ENCODE measurements around the gene BLOC1S5. TPM values are rescaled to one million over a fixed set of nuclear protein-coding genes. Genes with fewer than 3 reads are reported as not detected.

The BLOC1S5 gene
- total RNA-seq, 2 experiments from 2014 or later, result 18.2 to 23.7 TPM

DNA sequence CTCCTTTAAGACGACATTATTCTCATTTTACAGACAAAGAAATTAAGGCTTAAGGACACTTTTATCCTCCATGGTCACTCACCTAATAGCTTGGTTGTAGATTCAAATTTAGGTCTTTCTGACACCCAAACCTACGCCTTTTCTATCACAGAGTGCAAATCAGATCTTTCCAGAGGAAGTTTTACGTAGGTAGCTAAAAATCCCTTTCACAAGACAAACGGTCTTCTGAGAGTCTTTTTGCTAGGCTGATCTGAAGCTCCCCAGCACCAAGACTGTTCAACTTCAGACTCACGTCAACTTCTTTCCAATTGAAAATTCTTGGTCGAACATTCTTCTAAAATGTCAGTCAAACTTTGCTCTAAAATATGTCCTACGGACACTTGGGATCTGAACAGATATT lies 46.5 kb downstream of the BLOC1S5 start:
- no peaks in the 10 kb centered on the region for H3K9me3 Mint-ChIP-seq (ENCODE audit: low read depth)
- ATAC-seq (no peak), DNase-seq (no peak)
- no peak overlapping the region for H3K27ac Mint-ChIP-seq
- peaks cover 21% of the 10 kb centered on the region for H3K36me3 Mint-ChIP-seq
- CTCF ChIA-PET, result no interaction called here
- H3K4me1 Mint-ChIP-seq, result peaks cover 6% of the 10 kb centered on the region
- no peaks in the 10 kb centered on the region for H3K27me3 Mint-ChIP-seq
- H3K4me3 Mint-ChIP-seq, result no peak overlapping the region

DNA sequence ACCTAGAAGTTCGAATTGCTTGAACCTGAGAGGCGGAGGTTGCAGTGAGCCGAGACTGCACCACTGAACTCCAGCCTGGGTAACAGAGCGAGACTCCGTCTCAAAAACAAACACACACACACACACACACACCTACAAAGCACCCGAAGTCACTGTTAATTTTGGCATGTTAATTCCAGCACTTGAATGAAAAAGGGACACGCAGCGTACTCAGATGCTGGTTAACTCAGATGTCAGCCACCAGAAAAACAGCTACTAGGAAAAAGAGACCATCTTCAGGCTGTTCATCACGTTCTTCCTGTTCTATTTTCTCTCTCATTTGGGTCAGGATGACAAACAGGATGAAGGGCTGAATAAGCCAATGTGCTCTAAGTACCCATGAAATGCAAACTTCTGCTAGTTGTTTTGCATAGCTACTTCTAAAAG lies 46.9 kb downstream of the BLOC1S5 start:
- H3K27me3 Mint-ChIP-seq, result no peaks in the 10 kb centered on the region
- H3K4me1 Mint-ChIP-seq, result peaks cover 6% of the 10 kb centered on the region
- CTCF ChIA-PET, result no interaction called here
- H3K27ac Mint-ChIP-seq, result no peak overlapping the region
- peaks cover 21% of the 10 kb centered on the region for H3K36me3 Mint-ChIP-seq
- ATAC-seq (no peak), DNase-seq (no peak)
- no peak overlapping the region for H3K4me3 Mint-ChIP-seq
- no peaks in the 10 kb centered on the region for H3K9me3 Mint-ChIP-seq (ENCODE audit: low read depth)

DNA sequence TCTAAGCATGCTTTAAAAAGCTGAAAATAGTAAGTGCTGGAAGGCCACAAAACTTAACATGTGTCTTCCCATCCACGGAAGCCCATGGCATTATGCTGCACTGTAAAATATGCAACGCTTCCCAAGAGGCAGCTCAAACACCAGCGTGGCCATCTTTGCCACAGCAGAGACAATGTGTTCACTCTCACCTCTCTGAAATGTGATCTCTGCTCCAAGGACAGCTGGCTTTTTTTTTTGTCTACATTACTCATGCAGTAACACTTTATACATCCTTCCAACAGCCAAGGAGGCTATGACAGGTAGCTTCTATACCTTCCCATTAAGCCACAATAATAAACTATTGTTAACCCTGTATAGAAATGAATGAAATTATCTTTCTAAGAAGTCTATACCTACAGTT lies 49.2 kb downstream of the BLOC1S5 start:
- peaks cover 13% of the 10 kb centered on the region for H3K36me3 Mint-ChIP-seq
- peaks cover 6% of the 10 kb centered on the region for H3K4me1 Mint-ChIP-seq
- no peaks in the 10 kb centered on the region for H3K9me3 Mint-ChIP-seq (ENCODE audit: low read depth)
- H3K27ac Mint-ChIP-seq, result no peak overlapping the region
- DNase-seq (no peak), ATAC-seq (no peak)
- H3K4me3 Mint-ChIP-seq, result no peak overlapping the region
- CTCF ChIA-PET, result no interaction called here
- no peaks in the 10 kb centered on the region for H3K27me3 Mint-ChIP-seq

DNA sequence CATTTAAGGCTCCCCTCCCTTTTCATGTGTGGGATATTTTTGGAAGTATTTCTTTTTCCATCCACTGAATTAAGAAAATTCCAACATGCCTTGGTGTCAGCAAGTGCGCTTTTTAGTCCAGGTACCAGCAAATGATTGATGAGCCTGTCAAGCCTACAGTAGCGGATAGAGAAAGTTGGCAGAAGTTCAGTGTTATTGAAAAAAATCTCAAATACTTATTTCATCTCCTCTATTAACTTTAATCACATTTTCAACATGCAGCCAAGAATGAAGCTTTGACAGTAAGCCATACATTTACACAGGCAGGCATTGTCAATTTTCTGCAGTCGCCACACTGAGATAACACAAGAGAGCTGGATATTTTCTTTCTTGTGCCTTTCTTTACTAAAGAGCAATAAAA lies 50.4 kb downstream of the BLOC1S5 start:
- Mint-ChIP-seq H3K4me1 (peaks cover 6% of the 10 kb centered on the region), H3K9me3 (ENCODE audit: low read depth) (no peaks in the 10 kb centered on the region), H3K27me3 (no peaks in the 10 kb centered on the region), H3K36me3 (peaks cover 12% of the 10 kb centered on the region), H3K27ac (no peak overlapping the region), H3K4me3 (no peak overlapping the region)
- DNase-seq (no peak), ATAC-seq (no peak)
- CTCF ChIA-PET, result no interaction called here

DNA sequence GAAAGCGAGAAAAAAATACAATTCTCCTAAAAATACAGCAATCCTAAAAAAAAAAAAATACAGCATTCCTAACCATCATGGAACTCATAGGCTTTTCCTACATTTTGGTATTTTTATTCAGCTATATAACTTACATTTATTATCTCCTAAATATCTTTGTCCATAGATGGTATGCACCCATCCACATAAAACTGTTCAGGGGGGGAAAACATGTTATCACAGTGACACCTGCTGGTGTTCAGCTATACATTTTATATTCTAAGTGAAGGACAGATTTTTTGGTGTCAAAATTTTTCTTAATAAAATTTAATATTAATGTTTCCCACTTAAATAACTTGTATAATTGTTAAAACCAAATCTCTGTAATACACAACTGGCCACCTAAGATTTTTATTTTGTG lies 58.0 kb downstream of the BLOC1S5 start:
- no peaks in the 10 kb centered on the region for H3K27me3 Mint-ChIP-seq
- no peaks in the 10 kb centered on the region for H3K4me1 Mint-ChIP-seq
- no peak overlapping the region for H3K4me3 Mint-ChIP-seq
- H3K9me3 Mint-ChIP-seq (ENCODE audit: low read depth), result no peaks in the 10 kb centered on the region
- DNase-seq, result no peak
- no peak overlapping the region for H3K27ac Mint-ChIP-seq
- H3K36me3 Mint-ChIP-seq, result no peaks in the 10 kb centered on the region
- CTCF ChIA-PET, result interaction anchor here (0.7 to 1.6 kb wide), 3 partner anchors 10 to 284 kb away, joined by 3 to 8 read pairs (median 3); no protein-coding TSS in a partner anchor
- ATAC-seq, result no peak

DNA sequence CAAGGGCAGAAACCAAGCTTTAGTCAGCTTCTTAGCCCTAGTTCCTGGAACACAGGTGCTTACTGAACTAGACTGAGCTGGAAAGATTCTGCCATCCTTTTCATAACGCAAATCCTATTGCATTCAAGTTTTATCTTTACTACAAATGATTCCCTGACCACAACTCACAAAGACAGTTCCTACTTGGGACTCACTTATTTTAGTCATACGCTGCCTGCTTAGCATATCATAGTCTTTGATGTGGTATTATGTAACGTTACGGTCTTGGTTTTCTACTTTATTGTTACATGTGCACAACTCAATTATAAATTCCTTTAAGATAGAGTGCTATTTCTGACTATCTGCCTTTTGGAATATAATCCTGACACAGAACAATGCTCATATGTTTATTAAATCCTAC lies 59.1 kb downstream of the BLOC1S5 start:
- ATAC-seq, result no peak
- Mint-ChIP-seq H3K27ac (no peak overlapping the region), H3K9me3 (ENCODE audit: low read depth) (no peaks in the 10 kb centered on the region), H3K4me1 (no peaks in the 10 kb centered on the region), H3K4me3 (no peak overlapping the region), H3K27me3 (no peaks in the 10 kb centered on the region), H3K36me3 (no peaks in the 10 kb centered on the region)
- CTCF ChIA-PET, result interaction anchor here (1.0 to 1.6 kb wide), 3 partner anchors 58 to 282 kb away, joined by 3 to 6 read pairs (median 3); no protein-coding TSS in a partner anchor
- no peak for DNase-seq

DNA sequence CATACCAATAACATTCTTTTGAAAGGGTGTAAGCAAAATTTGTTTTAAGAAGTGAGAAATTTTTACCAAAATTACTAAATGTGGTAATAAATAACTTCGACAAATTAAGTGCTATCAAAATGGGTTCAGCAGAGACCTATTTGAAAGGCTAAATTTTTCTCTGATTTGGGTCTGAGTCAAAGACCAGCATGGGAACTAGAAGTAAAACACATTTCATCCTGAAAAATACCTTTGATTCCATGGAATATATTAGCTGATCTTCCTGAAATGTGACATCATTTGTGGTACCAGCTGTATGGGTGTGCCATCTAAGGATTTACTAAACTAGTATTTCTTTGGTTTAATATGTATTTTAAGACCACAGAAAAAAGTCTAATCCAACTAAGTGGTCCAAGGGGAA lies 63.6 kb downstream of the BLOC1S5 start:
- no peaks in the 10 kb centered on the region for H3K4me1 Mint-ChIP-seq
- H3K27me3 Mint-ChIP-seq, result no peaks in the 10 kb centered on the region
- CTCF ChIA-PET, result no interaction called here
- no peak overlapping the region for H3K27ac Mint-ChIP-seq
- no peaks in the 10 kb centered on the region for H3K9me3 Mint-ChIP-seq (ENCODE audit: low read depth)
- H3K4me3 Mint-ChIP-seq, result no peak overlapping the region
- ATAC-seq (no peak), DNase-seq (no peak)
- no peaks in the 10 kb centered on the region for H3K36me3 Mint-ChIP-seq

DNA sequence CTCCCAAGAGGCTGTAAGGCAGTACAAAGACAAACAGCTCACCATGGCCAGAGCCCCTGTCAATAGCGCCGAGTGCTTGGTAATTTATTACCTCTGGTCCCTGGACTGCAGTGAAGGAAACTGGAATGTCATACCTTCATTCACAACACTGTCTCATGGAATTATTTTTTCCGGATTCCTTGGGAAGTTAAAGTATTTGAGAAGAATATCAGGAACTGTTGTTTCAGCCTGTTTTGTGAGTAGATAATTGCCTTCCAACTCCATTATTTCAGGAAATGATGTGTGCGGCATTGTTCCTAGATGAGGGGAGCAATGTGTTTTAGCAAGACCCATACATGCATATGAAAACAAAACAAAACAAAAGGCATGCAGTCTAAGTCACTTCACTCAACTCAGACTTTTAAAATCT lies 64.0 kb downstream of the BLOC1S5 start:
- DNase-seq (no peak), ATAC-seq (no peak)
- Mint-ChIP-seq H3K27ac (no peak overlapping the region), H3K27me3 (no peaks in the 10 kb centered on the region), H3K4me1 (no peaks in the 10 kb centered on the region), H3K4me3 (no peak overlapping the region), H3K9me3 (ENCODE audit: low read depth) (no peaks in the 10 kb centered on the region), H3K36me3 (no peaks in the 10 kb centered on the region)
- CTCF ChIA-PET, result no interaction called here

DNA sequence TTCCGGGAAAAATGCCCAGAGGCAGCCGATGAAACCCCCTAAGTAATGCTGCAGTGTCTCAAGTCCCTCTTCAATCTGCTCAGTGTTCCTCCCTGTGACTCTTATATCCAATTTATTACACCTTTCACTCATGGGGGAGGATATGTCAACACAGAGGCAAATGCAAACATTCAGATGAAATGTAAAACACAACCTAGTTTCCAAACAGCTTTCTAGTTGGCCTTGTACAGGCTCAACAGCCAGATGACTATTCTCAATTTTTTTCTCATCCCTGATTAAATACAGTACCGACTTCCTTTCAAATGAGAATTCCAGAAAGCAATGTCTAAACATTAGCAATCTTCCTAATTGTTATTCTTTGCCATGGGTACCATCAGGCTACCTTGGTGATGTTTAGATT lies 65.0 kb downstream of the BLOC1S5 start:
- CTCF ChIA-PET, result no interaction called here
- Mint-ChIP-seq H3K27ac (no peak overlapping the region), H3K4me1 (no peaks in the 10 kb centered on the region), H3K9me3 (ENCODE audit: low read depth) (no peaks in the 10 kb centered on the region), H3K36me3 (no peaks in the 10 kb centered on the region), H3K27me3 (no peaks in the 10 kb centered on the region), H3K4me3 (no peak overlapping the region)
- DNase-seq (no peak), ATAC-seq (no peak)

DNA sequence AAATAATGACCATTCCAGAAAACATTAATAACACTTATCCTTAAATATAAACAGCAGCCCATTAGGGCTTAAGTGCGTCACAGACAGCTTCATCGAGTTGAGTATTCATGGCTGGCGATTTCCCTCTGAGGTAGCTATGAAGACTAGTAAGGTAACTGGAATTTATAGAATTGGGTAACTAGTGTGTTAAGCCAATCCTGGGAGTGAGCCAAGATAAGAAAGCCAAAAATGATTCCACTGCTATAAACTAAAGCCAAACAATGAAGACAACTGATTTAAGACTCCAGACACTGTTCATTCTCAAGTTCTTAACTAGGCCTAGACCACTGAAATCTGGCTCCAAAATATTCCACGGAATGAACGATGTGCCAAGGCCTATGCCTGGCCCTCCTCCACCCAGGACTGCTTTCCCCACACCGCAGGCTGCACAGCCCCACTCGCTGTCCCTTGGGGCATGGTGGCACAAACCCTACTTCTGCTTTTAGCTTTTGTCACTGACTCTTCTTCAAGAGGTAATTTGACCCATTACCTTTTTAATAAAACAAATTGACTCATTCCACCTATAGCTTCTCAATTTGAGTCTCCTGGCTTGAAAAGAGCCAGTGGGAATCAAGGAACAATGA lies 66.0 kb downstream of the BLOC1S5 start:
- Mint-ChIP-seq H3K27ac (no peak overlapping the region), H3K9me3 (ENCODE audit: low read depth) (no peaks in the 10 kb centered on the region), H3K27me3 (no peaks in the 10 kb centered on the region), H3K4me3 (no peak overlapping the region), H3K4me1 (no peaks in the 10 kb centered on the region), H3K36me3 (peaks cover 1% of the 10 kb centered on the region)
- CTCF ChIA-PET, result no interaction called here
- DNase-seq, result no peak
- ATAC-seq, result no peak

DNA sequence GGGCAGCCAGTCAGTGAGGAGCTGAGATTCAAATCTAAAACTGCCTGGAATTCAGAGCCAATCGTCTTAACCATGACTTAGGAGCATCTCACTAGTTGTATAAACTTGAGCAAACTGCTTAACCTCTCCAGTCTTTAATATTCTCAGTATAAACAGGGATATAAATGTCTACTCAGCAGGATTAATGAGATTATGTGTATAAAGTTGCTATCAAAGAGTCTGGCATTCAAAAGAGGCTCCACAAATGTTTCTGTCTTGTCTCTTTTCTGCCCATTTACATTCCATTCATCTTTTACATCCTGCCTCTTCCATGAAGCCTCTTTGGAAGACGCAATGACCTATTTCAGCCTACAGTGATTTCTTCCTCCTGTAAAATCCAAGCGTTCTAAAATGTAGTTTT lies 66.9 kb downstream of the BLOC1S5 start:
- no peaks in the 10 kb centered on the region for H3K4me1 Mint-ChIP-seq
- ATAC-seq (no peak), DNase-seq (no peak)
- no peak overlapping the region for H3K4me3 Mint-ChIP-seq
- no peaks in the 10 kb centered on the region for H3K27me3 Mint-ChIP-seq
- H3K27ac Mint-ChIP-seq, result no peak overlapping the region
- H3K36me3 Mint-ChIP-seq, result peaks cover 1% of the 10 kb centered on the region
- H3K9me3 Mint-ChIP-seq (ENCODE audit: low read depth), result no peaks in the 10 kb centered on the region
- CTCF ChIA-PET, result no interaction called here

DNA sequence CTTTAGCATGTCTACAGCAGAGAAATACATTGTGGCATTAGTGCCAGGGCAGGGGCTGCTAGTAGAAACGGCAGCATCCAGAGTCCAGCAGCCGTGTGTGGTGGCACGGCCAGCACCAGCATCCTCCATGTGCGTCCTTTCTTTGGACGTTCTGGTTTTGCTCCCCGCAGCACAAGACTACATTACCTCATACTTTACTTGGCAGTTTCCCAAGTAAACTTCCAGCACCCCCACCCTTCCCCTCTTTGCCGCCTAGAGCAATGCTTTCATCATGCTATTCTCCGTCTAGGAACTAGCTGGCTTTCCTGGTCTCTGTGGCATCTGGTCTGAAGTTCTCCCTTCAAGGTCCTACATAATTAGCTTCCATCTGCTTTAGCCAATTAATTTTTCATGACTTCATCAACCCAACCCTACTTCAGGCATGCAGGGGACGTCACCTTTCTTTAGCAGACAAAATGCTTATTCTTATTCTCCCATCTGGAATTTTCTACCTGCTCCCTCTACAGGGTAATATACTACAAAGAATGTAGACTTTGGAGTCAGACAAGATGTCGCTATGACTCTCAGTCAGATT lies 67.6 kb downstream of the BLOC1S5 start:
- Mint-ChIP-seq H3K4me3 (no peak overlapping the region), H3K27ac (no peak overlapping the region), H3K36me3 (peaks cover 1% of the 10 kb centered on the region), H3K27me3 (no peaks in the 10 kb centered on the region), H3K4me1 (no peaks in the 10 kb centered on the region), H3K9me3 (ENCODE audit: low read depth) (no peaks in the 10 kb centered on the region)
- CTCF ChIA-PET, result interaction anchor here (1.2 kb wide), 1 partner anchor 9 kb away, joined by 3 read pairs; no protein-coding TSS in a partner anchor
- DNase-seq (no peak), ATAC-seq (no peak)

DNA sequence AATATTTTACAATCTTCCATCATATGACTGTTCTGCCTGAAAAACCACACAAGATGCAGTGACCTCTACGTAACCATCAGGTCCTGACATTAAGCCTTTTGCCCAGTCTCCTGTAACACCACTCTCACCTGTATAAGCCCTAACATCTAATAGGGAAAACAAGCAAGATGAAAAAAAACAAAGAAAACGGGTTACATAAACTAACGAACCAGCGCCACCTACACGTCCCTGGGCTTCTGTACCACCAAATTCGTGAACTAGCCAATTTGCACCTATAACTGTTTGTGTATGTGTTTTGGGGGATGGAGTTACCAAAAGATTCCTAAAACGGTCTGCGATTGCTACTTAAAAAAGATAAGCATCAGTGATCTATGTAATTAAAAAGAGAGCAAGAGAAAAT lies 70.2 kb downstream of the BLOC1S5 start:
- Mint-ChIP-seq H3K27ac (no peak overlapping the region), H3K27me3 (no peaks in the 10 kb centered on the region), H3K4me3 (no peak overlapping the region), H3K36me3 (peaks cover 1% of the 10 kb centered on the region), H3K4me1 (no peaks in the 10 kb centered on the region), H3K9me3 (ENCODE audit: low read depth) (no peaks in the 10 kb centered on the region)
- ATAC-seq (no peak), DNase-seq (no peak)
- CTCF ChIA-PET, result no interaction called here

DNA sequence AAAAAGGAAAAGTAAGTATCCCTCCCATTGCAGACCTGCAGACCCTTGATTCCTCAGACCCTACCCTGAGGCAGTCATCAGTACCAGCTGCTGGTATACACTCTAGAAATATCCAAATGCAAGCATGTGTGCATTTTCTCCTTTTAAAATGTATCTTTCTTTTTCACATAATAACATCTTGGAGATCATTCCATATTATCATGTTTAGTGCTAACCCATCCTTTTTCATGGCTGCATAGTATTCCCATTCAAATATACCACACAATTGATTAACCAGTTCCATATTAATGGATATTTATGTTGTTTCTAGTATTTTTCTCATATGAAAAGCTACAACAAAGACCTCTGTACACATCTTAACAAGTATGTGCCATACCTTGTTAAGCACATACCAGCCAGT lies 70.8 kb downstream of the BLOC1S5 start:
- H3K9me3 Mint-ChIP-seq (ENCODE audit: low read depth), result no peaks in the 10 kb centered on the region
- H3K27ac Mint-ChIP-seq, result no peak overlapping the region
- H3K36me3 Mint-ChIP-seq, result peaks cover 1% of the 10 kb centered on the region
- H3K27me3 Mint-ChIP-seq, result no peaks in the 10 kb centered on the region
- ATAC-seq (no peak), DNase-seq (no peak)
- CTCF ChIA-PET, result no interaction called here
- no peak overlapping the region for H3K4me3 Mint-ChIP-seq
- H3K4me1 Mint-ChIP-seq, result no peaks in the 10 kb centered on the region

Measured in activated CD8-positive, alpha-beta memory T cell treated with anti-CD3 and anti-CD28 coated beads, Interleukin-2, amount 10 ng/mL, durations not matched to agents 7 days and 5 days (primary cell).